ENCODE measurements around the gene DHDH. TPM values are rescaled to one million over a fixed set of nuclear protein-coding genes. Genes with fewer than 3 reads are reported as not detected.
"Not testable (repeated sequence)": the region's sequence is repeated elsewhere in the genome, so short reads cannot be mapped to it uniquely, and the experiment has no call there.

Gene DHDH
- total RNA-seq, 2 donors from 2014 or later: 0.44 to 2.3 TPM

DNA sequence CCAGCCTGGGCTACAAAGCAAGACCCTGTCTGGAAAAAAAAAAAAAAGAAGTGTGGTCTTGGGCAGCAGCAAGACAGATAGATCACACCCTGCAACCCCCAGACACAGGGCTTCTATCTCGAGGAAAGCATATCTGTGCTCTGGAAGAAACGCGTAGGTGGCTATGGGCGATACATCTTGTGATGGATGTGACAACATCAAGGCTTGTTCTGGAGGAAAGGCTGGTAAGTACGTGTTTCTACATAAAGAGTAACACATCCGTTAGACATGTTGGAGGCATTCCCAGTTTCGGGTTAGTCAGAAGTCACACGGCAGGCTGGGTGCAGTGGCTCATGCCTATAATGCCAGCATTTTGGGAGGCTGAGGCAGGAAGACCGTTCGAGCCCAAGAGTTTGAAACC lies 6.6 kb upstream of the DHDH start:
- H3K9me3 ChIP-seq (ENCODE audit: control insufficient read depth, low read length): no peaks in the 10 kb centered on the region
- no peak for DNase-seq
- H3K4me1 Mint-ChIP-seq: no peaks in the 10 kb centered on the region
- no peak overlapping the region for H3K4me3 Mint-ChIP-seq
- 88 to 90% methylated on average over 9 to 10 of the region's 10 CpGs for WGBS, 2 experiments (ENCODE audit: insufficient coverage in 1 of 2, insufficient read length in 1 of 2)
- no peak overlapping the region for H3K27ac Mint-ChIP-seq
- H3K27me3 ChIP-seq (ENCODE audit: control insufficient read depth, insufficient read depth, low read length, poor library complexity, severe bottlenecking): peaks cover under 1% of the 10 kb centered on the region
- peaks cover 12% of the 10 kb centered on the region for H3K36me3 Mint-ChIP-seq (ENCODE audit: low read depth)
- H3K4me1 ChIP-seq (ENCODE audit: control insufficient read depth, insufficient read depth, low read length): no peaks in the 10 kb centered on the region
- no peaks in the 10 kb centered on the region for H3K9me3 Mint-ChIP-seq
- H3K27ac ChIP-seq (ENCODE audit: low read depth, low read length): no peak overlapping the region
- H3K4me3 ChIP-seq (ENCODE audit: low read length): no peak overlapping the region
- TF ChIP-seq, protein P1, sequence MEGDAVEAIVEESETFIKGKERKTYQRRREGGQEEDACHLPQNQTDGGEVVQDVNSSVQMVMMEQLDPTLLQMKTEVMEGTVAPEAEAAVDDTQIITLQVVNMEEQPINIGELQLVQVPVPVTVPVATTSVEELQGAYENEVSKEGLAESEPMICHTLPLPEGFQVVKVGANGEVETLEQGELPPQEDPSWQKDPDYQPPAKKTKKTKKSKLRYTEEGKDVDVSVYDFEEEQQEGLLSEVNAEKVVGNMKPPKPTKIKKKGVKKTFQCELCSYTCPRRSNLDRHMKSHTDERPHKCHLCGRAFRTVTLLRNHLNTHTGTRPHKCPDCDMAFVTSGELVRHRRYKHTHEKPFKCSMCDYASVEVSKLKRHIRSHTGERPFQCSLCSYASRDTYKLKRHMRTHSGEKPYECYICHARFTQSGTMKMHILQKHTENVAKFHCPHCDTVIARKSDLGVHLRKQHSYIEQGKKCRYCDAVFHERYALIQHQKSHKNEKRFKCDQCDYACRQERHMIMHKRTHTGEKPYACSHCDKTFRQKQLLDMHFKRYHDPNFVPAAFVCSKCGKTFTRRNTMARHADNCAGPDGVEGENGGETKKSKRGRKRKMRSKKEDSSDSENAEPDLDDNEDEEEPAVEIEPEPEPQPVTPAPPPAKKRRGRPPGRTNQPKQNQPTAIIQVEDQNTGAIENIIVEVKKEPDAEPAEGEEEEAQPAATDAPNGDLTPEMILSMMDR (conservative IDR thresholded peaks at IDR 0.05): no peak
- peaks cover 4% of the 10 kb centered on the region for H3K36me3 ChIP-seq (ENCODE audit: control insufficient read depth, insufficient read depth, low read length)
- no peak overlapping the region for H3K9ac ChIP-seq (ENCODE audit: extremely low read depth, low read length, poor library complexity, severe bottlenecking)
- peaks cover 12% of the 10 kb centered on the region for H3K27me3 Mint-ChIP-seq (ENCODE audit: insufficient read depth)

DNA sequence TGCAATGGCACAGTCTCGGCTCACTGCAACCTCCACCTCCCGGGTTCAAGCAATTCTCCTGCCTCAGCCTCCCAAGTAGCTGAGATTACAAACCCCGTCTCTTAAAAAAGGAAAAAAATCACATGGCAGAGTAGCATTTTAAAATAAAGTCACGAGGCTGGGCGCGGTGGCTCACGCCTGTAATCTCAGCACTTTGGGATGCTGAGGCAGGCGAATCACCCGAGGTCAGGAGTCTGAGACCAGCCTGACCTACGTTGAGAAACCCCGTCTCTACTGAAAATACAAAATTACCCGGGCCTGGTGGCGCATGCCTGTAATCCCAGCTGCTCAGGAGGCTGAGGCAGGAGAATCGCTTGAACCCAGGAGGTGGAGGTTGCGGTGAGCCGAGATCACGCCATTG lies 5.8 kb upstream of the DHDH start:
- H3K27me3 ChIP-seq (ENCODE audit: control insufficient read depth, insufficient read depth, low read length, poor library complexity, severe bottlenecking); H3K4me1 Mint-ChIP-seq; H3K36me3 Mint-ChIP-seq (ENCODE audit: low read depth); H3K27ac Mint-ChIP-seq; H3K4me3 ChIP-seq (ENCODE audit: low read length); H3K27ac ChIP-seq (ENCODE audit: low read depth, low read length); H3K9me3 ChIP-seq (ENCODE audit: control insufficient read depth, low read length); DNase-seq; H3K4me1 ChIP-seq (ENCODE audit: control insufficient read depth, insufficient read depth, low read length); H3K9me3 Mint-ChIP-seq; H3K36me3 ChIP-seq (ENCODE audit: control insufficient read depth, insufficient read depth, low read length); H3K4me3 Mint-ChIP-seq; H3K9ac ChIP-seq (ENCODE audit: extremely low read depth, low read length, poor library complexity, severe bottlenecking): not testable (repeated sequence)
- H3K27me3 Mint-ChIP-seq (ENCODE audit: insufficient read depth): peaks cover 17% of the 10 kb centered on the region
- WGBS, 2 experiments (ENCODE audit: insufficient coverage in 1 of 2, insufficient read length in 1 of 2): 95 to 97% methylated on average over 10 to 17 of the region's 17 CpGs

DNA sequence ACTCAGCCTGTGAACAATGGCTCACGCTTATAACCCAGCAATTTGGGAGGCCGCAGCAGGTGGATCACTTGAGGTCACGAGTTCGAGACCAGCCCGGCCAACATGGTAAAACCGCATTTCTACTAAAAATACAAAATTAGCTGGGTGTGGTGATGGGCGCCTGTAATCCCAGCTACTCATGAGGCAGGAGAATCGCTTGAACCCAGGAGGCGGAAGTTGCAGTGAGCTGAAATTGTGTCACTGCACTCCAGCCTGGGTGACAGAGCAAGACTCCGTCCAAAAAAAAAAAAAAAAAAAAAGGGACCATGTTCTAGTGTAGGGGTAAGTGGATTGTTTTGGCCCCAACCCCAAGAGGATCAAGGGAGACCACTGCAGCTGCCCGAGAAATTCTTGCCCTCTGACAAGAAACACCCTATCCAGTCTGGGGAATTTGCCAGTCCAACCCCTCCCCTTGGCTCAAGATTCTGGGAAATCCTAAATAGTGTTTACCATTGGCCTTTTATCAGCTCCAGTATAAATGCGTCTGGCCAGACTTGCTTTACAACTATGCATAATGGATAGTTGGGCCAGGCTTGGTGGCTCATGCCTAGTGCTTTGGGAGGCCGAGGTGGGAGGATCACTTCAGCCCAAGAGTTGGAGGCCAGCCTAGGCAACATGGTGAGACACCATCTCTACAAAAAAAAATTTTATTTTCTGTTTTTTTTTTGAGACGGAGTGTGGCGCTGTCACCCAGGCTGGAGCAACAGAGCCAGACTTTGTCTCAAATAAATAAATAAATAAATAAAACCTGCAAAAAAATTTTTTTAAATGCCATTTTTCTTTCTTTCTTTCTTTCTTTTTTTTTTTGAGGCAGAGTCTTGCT lies 5.1 kb upstream of the DHDH start:
- DNase-seq: no peak
- Mint-ChIP-seq H3K36me3 (ENCODE audit: low read depth) (peaks cover 2% of the 10 kb centered on the region), H3K9me3 (no peaks in the 10 kb centered on the region), H3K4me1 (peaks cover 3% of the 10 kb centered on the region), H3K4me3 (no peak overlapping the region), H3K27ac (no peak overlapping the region), H3K27me3 (ENCODE audit: insufficient read depth) (peaks cover 23% of the 10 kb centered on the region)
- H3K27ac ChIP-seq (ENCODE audit: low read depth, low read length): no peak overlapping the region
- no peaks in the 10 kb centered on the region for H3K36me3 ChIP-seq (ENCODE audit: control insufficient read depth, insufficient read depth, low read length)
- H3K9ac ChIP-seq (ENCODE audit: extremely low read depth, low read length, poor library complexity, severe bottlenecking): no peak overlapping the region
- H3K27me3 ChIP-seq (ENCODE audit: control insufficient read depth, insufficient read depth, low read length, poor library complexity, severe bottlenecking): peaks cover 14% of the 10 kb centered on the region
- 89 to 97% methylated on average over 8 to 14 of the region's 15 CpGs for WGBS, 2 experiments (ENCODE audit: insufficient coverage in 1 of 2, insufficient read length in 1 of 2)
- TF ChIP-seq, protein P1 (conservative IDR thresholded peaks at IDR 0.05): no peak
- no peak overlapping the region for H3K4me3 ChIP-seq (ENCODE audit: low read length)
- H3K9me3 ChIP-seq (ENCODE audit: control insufficient read depth, low read length): no peaks in the 10 kb centered on the region
- no peaks in the 10 kb centered on the region for H3K4me1 ChIP-seq (ENCODE audit: control insufficient read depth, insufficient read depth, low read length)

Measured in endodermal cell (in vitro differentiated cells).